NCI-H2081 treated with DMSO at 0.1 percent for 48 hours (cell line): ENCODE measurements around the gene CMC4.
A peak's percentile ranks its signal among the peaks of the same experiment; 100 is the strongest.

Experiments used
- DNase-seq: peaks from one replicate; lab custom pipeline; 2025; lab: John Stamatoyannopoulos, UW

Gene CMC4

DNA sequence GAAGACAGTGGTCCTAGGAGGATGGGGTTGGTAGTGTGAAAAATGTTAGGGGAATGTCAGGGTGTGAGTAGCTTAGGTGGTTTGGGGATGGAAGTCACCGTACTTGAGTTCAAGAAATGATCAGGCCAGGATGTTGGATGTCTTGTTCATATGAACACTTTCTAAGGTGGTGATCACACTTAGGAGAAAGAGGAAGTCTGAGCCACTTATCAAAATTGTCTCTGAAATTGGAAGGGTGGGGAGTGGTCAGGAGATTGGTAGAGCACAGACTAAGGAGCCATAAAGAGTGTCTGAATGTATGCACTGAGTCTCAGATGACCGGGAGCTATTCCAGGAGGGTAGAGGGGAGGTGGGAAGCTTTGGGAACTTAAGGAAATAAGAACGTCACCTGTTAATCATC is 17.3 kb downstream of the CMC4 start:
- no peak for DNase-seq

DNA sequence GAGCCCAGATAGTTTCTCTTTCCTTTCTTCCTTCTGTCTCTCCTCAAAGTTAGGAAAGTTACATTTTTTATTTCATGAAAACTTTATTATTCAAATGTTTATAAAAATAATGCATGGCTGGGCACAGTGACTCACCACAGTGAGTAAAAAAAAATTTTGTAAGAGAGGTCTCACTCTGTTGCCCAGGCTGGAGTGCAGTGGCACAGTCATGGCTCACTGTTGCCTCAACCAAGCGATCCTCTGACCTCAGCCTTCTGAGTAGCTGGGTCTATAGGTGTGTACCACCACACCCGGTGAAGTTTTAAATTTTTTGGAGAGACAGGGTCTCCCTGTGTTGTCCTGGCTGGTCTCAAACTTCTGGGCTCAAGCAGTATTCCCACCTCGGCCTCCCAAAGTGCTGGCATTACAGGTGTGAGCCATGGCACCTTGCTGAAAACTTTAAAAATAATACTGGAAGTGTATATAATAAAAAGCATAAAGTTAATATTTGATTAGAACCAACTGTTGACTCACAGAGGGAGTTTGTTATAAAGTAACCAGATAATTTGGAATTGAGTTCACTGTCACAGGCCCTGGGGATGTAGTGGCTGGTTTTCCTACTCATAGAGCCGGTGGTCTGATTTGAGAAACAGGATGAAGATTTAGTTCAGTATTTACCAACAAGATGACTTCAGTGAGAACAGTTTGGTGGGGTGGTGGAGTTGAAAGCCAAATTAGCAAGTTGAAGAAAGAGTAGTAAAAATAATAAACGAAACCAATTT is 18.0 kb downstream of the CMC4 start:
- no peak for DNase-seq

DNA sequence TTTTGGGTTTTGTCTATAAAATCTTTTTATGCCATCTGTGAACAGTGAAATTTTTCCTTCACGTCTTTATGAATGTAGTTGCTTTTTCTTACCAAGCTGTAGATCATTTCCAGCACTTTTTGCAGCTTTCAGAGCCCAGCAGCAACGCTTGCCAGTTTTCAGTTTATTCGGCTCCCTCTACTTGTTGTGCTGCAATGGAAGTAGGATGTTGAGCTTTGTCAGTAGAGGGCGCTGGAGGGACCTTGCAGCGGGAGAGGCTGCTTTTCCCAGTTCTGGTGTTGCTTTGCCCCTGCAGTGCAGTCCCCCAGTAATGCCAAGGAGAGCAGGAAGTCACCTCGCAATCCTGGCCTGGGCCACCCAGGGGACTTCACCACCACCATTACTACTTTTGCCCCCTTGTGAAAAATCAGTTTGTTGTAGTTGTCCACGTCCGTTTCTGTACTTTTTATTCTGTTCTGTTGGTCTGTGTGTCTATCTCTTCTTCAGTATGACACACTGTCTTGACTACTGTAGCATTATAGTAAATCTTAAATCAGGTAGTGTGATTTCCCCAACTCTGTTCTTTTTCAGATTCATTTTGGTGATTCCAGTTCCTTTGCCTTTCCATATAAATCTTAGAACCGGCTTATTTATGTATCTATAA is 21.8 kb downstream of the CMC4 start:
- DNase-seq, result no peak

DNA sequence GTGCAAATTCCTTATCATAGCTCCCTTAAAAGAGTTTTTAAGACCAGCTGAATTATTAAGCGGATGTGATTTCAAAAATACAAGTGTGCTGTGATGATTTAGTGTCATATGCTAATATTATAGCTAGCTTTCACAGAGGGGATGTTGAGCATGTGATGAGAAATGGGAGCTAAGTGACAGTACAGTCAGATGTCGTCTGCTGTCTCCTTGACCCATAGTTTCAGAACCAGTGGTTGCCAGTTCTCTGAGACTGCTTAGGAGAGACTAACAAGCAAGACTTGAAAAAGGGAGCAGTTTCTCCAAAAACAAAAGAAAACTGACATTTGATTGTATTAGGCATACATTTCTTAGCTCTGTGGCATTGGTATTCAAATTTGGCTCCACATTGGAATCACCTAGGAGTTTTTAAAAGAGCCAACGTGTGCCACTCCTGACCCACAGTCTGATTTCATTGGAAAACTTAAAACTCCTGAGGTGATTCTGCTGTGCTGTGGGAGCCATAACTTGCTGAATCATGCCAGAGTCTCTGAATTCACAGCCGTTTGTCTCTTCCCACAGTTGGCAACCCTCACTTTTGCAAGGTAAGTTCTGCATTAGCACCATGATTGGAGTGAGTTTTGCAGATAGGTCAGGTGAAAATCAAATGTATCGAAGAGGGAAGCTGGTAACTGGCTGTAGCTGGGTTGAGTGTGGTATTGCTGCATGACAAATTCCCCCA is 24.0 kb downstream of the CMC4 start:
- no peak for DNase-seq

DNA sequence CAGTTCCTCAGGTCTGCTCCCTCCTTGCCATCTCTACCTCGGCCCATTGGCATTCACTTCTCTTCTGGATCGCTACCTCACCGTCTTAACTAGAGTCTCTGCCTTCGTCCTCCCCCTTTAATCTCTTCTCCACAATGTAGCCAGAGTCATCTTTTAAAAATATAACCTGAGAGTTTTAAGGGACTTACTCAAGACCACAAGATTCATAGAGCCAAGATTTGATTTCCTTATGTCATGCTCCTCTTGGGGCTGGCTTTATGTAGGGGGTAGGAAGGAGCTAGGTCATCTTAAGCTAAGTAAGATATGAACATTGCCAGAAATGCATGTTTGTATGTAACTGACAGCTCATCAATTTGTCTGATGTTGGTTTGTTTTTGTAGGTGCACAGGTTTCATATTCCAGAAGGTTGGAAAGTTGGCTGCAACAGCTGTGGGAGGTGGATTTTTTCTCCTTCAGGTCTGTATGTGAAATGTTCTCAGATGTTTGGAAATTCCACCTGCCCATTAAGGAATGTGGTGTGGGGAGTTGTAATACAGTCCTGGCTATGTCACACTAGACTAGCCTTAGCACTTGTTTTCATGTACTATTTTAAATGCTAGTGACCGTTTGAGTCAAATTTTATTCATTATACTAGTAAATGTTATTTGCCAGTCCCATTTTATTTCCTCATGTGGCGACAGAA is 24.7 kb downstream of the CMC4 start:
- DNase-seq, result no peak

DNA sequence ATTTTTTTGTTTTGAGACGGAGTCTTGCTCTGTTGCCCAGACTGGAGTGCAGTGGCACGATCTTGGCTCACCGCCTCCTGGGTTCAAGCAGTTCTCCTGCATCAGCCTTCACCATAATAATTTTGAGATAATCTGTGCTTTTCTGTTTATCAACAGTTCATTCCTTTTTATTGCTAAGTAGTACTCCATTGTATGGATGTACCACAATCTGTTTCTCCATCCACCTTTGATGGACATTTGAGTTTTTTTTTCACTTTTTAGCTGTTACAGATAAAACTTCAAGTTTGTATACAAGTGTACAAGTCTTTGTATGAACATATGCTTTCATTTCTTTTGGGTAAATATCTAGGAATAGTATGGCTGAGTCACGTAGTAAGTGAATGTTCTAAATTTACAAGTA is 35.2 kb downstream of the CMC4 start:
- DNase-seq, result no peak

DNA sequence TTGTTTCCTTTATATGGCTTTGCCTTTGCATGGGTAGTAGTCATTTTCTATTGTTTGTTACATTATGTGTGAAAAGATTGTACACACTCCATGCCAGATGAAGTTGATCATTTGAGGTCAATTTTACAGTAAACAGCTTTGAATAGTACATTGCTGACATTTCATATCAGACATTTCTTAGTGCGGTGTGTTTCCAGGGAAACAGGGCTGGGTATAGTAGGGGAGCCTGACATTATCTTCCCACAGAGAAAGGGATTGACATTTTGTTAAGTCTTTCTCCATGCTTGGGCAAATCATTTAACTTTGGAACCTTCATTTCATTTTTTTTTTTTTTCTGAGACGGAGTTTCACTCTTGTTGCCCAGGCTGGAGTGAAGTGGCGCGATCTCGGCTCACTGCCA is 39.3 kb downstream of the CMC4 start:
- DNase-seq, result no peak

DNA sequence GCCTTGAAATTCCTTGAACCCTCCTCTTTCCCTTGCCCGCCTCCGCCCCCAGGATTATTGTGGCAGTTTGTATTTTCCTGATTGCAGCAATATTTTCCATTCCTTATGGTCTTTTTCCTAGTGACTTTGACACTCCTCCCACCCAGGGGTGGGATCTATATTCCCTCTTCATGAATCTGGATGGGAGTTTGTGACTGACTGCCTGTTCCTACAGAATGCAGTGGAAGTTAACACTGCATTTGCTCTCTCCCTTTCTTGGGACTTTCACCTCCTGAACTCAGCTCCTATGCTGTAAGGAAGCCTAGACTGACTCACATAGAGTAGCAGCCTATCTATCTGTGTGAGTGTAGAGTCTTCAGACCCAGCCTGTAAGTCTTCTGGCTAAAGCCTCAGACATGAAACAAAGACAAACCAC is 42.1 kb downstream of the CMC4 start:
- DNase-seq, result no peak

DNA sequence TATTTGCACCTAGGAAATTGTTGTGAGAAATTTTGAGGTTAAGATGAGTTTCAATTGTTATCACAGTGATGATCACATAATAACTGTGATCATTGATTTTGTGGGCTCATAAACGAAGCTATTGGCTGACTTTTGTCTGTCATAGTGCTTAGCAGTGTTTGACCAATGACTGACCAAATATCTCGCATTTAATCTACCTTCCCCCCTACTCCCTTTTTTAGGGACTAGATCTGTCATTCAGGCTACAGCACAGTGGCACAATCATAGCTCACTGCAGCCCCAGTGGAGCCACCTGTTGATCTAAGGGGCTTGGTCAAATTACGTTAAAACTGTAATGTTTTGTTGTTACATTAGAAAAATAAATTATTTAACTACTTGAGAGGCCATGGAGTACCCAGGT is 42.8 kb downstream of the CMC4 start:
- DNase-seq, result no peak

DNA sequence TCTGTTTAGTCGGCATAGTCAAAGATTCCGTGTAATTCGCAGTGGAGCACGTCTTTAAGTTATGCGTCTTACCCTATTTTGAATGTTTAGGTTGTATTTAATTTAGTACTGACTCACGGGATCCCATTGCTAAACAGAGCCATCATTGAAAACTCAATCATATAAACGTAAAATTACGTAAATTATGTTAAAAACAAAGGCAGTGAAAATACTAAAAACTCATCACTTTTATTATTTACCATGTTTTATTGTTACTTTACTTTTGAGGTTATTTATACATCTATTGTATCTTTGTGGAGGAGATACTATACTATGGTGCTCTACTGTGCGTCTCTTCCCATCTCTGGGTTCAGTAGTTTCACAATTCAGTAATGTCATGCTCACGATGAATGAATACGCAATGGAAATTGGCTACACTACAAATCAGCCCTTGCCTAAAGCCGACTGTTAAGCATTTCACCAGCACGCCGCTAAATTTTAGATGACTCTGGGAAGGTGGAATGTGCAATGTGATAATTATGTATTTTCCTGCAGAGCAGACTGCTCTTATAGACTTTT is 43.3 kb downstream of the CMC4 start:
- no peak for DNase-seq

DNA sequence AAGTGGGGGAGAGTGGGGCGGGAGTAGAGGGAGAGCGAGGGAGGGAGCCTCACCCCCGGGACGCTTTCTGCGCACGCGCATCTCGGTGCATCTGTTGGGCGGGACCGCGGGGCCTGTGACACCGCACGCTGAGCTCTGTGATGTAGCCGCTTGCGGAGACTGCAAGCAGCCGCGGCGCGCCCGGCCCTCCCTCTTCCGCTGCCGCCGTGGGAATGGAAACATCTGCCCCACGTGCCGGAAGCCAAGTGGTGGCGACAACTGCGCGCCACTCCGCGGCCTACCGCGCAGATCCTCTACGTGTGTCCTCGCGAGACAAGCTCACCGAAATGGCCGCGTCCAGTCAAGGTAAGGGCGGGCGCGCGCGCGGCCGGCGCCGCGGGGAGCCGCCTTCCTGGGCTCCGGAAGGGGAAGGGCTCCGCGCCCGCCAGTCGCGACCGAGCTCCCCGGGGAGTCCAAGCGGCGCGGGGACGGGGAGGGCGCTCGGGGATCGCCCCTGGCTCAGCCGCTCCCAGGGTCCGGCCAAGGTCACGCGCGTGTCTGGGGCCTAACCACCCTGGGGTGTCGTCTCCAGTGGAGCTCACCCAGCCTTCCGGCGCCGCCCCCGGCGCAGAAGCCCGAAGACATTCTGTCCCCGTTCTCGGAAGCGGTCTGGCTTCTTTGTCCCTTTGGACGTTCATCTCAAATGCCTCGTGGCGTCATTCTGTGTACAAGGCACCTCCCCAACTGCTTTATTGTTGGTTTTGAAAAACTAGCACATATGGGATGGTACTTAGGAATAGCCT is 44.0 kb downstream of the CMC4 start, which contains the start of gene FUNDC2:
Gene FUNDC2, plus strand, starts transcription at position 118 of the 782 bp plus-strand sequence. Its CDS starts 95 bp downstream, at position 213.
- peak; percentile 43 for DNase-seq

DNA sequence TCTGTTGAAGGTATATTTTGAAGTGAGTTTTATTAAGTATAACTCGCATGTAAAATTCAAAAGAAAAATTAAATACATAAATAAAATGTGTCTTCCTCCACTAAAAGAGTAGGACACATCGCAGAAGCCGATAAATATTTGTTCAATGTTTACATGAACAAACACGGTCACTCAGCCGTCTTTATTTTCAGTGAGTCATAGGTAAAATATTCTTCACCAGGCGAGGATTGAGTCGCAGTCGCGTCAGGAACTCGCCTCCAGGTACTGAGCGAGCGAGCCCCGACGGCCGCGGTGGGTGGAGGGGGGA is 44.6 kb downstream of the CMC4 start:
- no peak for DNase-seq

DNA sequence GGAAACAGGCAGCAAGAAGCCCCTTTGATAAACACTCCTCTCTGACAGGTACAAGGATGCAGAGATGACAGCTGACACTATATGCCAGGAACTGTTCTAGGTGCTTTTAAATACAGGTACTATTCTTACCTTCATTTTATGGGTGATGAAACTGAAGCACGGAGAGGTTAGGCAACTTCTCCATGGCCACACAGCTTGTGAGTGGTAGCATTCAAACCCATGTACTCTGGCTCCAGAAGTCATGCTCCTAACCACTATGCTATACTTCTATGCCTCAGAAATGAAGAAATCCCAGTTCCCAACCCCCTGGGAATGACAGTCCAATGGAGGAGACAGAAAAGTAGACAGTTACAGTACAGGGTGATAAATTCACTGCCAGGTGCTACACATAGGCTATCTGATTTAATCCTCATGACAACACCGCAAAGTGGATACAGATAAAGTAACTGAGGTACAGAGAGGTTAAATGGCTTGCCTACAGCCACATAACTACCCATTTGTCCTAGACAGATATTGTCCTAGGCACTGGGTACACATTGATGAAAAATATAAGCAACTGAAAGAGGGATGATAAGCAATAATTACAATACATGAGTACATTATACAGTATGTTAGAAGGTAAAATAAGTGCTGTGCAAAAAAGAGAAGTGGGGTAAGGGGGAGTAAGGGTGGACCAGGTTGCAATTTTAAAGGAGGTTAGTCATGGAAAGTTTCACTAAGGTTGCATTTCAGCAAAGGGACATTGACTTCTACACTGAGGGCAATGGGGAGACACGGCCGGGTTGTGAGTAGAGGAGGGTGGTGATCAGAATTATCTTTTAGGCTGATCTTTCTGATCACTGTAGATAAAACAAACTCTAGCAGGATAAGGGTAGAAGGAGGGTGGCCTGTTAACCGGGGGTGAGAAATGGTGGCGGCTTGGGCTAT is 46.8 kb downstream of the CMC4 start:
- DNase-seq, result no peak

DNA sequence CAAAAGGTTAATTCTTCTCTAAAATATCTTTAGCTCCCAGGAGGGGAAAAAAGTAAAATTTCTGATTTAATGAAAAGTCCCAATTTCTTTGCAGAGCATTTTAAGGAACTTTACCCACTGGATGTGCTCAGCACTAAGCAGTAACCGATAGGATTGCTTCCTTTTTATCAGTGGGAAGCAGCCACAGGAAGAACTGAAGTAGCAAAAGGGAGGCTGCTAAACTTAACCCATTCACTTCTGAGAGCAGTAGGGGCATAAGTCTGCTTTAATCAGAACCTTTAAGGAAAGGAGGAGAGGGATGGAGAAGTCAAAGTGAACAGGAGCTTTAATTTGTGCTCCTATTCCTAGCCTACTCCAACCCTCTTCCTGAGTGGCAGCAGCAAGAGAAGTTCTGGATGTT is 48.4 kb downstream of the CMC4 start, which contains the start of gene F8:
Gene F8, minus strand, starts transcription at position 139 of the 400 bp plus-strand sequence. CDS start 171 bp downstream, outside the sequence.
- DNase-seq, result no peak

DNA sequence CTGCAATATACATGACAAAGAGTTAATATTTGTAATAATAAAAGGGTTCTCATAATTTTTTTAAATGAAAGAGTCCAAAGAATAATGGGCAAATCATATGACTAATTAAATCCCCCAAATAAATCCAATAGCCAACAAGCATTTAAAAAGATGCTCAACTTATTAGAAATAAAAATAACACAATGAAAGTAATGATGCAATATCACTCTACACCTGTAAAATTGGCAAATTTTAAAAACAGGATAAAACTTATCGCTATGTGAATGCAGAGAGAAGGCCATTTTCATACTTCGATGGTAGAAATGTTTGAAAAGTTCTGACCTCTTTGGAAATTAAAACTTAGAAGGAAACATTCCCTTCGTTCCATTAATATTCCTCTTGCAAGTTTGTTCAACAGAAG is 50.3 kb downstream of the CMC4 start:
- DNase-seq, result no peak
